Measurements from ENCODE around the gene DOCK4.

DNA sequence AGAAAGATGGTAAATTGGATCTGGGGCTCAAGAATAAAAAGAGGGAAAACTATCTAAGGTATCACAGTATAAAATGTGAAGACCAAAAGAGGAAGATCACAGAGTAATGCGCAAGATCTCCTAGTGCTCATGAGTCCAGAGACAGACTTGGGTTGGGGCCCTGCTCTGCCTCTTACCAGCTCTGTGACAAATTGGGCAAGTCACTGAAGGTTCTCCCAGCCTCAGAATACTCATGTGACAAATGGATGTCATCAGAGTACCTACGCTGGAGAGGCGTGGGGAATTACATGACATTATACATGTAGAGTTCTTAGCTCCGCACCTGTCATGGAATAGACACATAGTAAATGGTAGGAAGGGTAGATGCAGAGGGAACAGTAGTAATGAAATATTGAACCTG, 124.4 kb downstream of the DOCK4 start:
- TF ChIP-seq, protein P1, sequence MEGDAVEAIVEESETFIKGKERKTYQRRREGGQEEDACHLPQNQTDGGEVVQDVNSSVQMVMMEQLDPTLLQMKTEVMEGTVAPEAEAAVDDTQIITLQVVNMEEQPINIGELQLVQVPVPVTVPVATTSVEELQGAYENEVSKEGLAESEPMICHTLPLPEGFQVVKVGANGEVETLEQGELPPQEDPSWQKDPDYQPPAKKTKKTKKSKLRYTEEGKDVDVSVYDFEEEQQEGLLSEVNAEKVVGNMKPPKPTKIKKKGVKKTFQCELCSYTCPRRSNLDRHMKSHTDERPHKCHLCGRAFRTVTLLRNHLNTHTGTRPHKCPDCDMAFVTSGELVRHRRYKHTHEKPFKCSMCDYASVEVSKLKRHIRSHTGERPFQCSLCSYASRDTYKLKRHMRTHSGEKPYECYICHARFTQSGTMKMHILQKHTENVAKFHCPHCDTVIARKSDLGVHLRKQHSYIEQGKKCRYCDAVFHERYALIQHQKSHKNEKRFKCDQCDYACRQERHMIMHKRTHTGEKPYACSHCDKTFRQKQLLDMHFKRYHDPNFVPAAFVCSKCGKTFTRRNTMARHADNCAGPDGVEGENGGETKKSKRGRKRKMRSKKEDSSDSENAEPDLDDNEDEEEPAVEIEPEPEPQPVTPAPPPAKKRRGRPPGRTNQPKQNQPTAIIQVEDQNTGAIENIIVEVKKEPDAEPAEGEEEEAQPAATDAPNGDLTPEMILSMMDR (IDR thresholded peaks at IDR 0.05) = no peak
- TF ChIP-seq POLR2A (IDR thresholded peaks at IDR 0.05) = no peak

All from testis (tissue), 2 donors.